Gastroesophageal sphincter (tissue), 3 donors: ENCODE results near the gene RCSD1.

Experiments
- POLR2A ChIP-seq, 2 donors: fragments of 450-650 bp; IDR thresholded peaks; one replicate each; pipeline ENCODE4 v1.6.1; 2017; ENCODE audit warnings: antibody characterized with exemption in 2 of 2, mild to moderate bottlenecking in 2 of 2, moderate library complexity in 1 of 2
- TF ChIP-seq, protein P1 (sequence below), 4 experiments: fragments of 200-600 bp in 2 of 4; fragments of 450-650 bp in 2 of 4; sonication (generic) in 1 of 4; IDR thresholded peaks; one replicate each; pipeline ENCODE4 v1.5.1; 2017 to 2019; ENCODE audit warnings: antibody characterized with exemption in 4 of 4, mild to moderate bottlenecking in 2 of 4, moderate library complexity in 2 of 4

GRCh38 chr1:167705250-167705649 is 75.2 kb downstream of the RCSD1 start:
- TF ChIP-seq, protein P1, sequence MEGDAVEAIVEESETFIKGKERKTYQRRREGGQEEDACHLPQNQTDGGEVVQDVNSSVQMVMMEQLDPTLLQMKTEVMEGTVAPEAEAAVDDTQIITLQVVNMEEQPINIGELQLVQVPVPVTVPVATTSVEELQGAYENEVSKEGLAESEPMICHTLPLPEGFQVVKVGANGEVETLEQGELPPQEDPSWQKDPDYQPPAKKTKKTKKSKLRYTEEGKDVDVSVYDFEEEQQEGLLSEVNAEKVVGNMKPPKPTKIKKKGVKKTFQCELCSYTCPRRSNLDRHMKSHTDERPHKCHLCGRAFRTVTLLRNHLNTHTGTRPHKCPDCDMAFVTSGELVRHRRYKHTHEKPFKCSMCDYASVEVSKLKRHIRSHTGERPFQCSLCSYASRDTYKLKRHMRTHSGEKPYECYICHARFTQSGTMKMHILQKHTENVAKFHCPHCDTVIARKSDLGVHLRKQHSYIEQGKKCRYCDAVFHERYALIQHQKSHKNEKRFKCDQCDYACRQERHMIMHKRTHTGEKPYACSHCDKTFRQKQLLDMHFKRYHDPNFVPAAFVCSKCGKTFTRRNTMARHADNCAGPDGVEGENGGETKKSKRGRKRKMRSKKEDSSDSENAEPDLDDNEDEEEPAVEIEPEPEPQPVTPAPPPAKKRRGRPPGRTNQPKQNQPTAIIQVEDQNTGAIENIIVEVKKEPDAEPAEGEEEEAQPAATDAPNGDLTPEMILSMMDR (IDR thresholded peaks at IDR 0.05): no peak
- TF ChIP-seq POLR2A (IDR thresholded peaks at IDR 0.05): no peak
